C4-2B (cell line): ENCODE results near the gene C2CD4C.
"Not testable (repeated sequence)": the region's sequence is repeated elsewhere in the genome, so short reads cannot be mapped to it uniquely, and the experiment has no call there.

Experiments used
- CTCF ChIP-seq: fragments of 450-650 bp; conservative IDR thresholded peaks from 2 replicates; pipeline ENCODE4 v1.5.1; 2017; ENCODE audit warnings: mild to moderate bottlenecking
- ZFX ChIP-seq: fragments of 450-650 bp; IDR thresholded peaks from 2 replicates; pipeline ENCODE4 v1.6.1; 2017

- not testable (repeated sequence) for TF ChIP-seq CTCF, ZFX
Measured at GRCh38 chr19:393560-393959, 15.4 kb downstream of the C2CD4C start.
